ENCODE measurements around the gene SPX. TPM values are rescaled to one million over a fixed set of nuclear protein-coding genes. Genes with fewer than 3 reads are reported as not detected.
A peak's percentile ranks its signal among the peaks of the same experiment; 100 is the strongest.

SPX gene
- total and polyA plus RNA-seq, 5 donors from 2014 or later = 0.09 to 0.76 (median 0.38) TPM; not detected in 1

DNA sequence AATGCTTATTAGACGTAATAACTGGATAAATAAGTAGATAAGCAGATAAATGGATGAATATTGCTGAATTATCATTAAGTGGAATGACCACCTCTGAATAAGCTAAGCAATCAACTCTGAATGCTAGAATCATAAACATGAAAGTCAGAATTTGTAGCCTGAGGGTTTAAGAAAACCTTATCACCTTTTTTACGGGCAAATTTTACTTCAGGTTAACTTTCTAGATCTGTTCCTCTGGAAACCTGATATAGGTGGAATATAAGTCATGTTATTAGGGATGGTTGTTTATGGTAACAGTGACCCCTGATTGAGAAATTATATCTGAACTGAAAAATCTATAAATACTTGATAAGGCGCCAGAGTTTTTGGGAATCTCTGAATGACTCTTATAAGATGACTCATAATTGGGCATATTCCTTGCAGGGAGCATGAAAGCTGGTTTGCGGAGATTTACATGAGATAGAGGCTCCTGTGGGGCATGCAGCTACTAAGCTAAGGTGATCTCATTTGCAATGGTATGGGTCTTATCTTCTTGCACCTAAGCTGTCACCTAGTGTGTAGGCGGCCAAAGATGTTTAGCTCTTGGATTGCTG lies 12.1 kb downstream of the SPX start:
- DNase-seq (no peak), ATAC-seq (ENCODE audit: low read depth in 2 of 2) (no peak)
- no peaks in the 10 kb centered on the region for H3K27me3 ChIP-seq (ENCODE audit: control insufficient read depth, insufficient read depth, low read length)
- H3K36me3 Mint-ChIP-seq = no peaks in the 10 kb centered on the region
- H3K9me3 Mint-ChIP-seq = peaks cover 0 to 2% (median 0%) of the 10 kb centered on the region in 7 donors
- no peak overlapping the region for H3K4me3 Mint-ChIP-seq
- no peaks in the 10 kb centered on the region for H3K4me1 ChIP-seq (ENCODE audit: control insufficient read depth, insufficient read depth, low read length, poor library complexity, severe bottlenecking)
- H3K4me1 Mint-ChIP-seq = peaks cover 0 to 12% (median 0%) of the 10 kb centered on the region in 4 donors
- H3K4me3 ChIP-seq (ENCODE audit: low read depth, low read length) = no peak overlapping the region
- no peak overlapping the region for H3K27ac Mint-ChIP-seq
- no peaks in the 10 kb centered on the region for H3K9me3 ChIP-seq (ENCODE audit: control insufficient read depth in 2 of 2, low read length in 2 of 2)
- no peaks in the 10 kb centered on the region for H3K36me3 ChIP-seq (ENCODE audit: control insufficient read depth, insufficient read depth, low read length)
- H3K27me3 Mint-ChIP-seq = no peaks in the 10 kb centered on the region
- no peak overlapping the region for H3K27ac ChIP-seq (ENCODE audit: insufficient read depth, low read length, poor library complexity, severe bottlenecking)

DNA sequence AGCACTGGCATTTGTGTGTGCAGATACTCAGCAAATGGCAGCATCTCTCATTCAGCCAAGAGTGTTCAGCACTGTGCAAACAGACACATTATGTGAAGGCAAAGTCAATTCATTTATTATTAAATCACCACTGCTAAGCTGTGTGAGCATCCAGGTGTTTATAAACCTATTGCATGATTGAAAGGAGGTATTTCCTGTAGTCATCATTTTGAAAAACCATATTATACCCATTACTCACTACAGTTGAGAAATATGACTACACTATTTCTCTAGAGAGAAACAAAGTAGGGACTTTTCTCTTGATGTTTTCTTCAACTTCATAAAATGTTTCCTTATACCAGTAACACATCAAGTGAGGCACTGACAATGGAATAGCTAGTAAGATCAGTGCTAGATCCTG lies 13.7 kb downstream of the SPX start:
- no peaks in the 10 kb centered on the region for H3K9me3 ChIP-seq (ENCODE audit: control insufficient read depth in 2 of 2, low read length in 2 of 2)
- no peak overlapping the region for H3K27ac ChIP-seq (ENCODE audit: insufficient read depth, low read length, poor library complexity, severe bottlenecking)
- Mint-ChIP-seq H3K9me3 (peaks cover 0 to 2% (median 0%) of the 10 kb centered on the region in 7 donors), H3K27me3 (no peaks in the 10 kb centered on the region), H3K4me3 (no peak overlapping the region), H3K36me3 (no peaks in the 10 kb centered on the region), H3K4me1 (peaks cover 0 to 10% (median 0%) of the 10 kb centered on the region in 4 donors), H3K27ac (no peak overlapping the region)
- H3K27me3 ChIP-seq (ENCODE audit: control insufficient read depth, insufficient read depth, low read length) = no peaks in the 10 kb centered on the region
- ATAC-seq (ENCODE audit: low read depth in 2 of 2) (no peak), DNase-seq (peak in 1 of 3 donors; percentile 40)
- no peak overlapping the region for H3K4me3 ChIP-seq (ENCODE audit: low read depth, low read length)
- no peaks in the 10 kb centered on the region for H3K4me1 ChIP-seq (ENCODE audit: control insufficient read depth, insufficient read depth, low read length, poor library complexity, severe bottlenecking)
- no peaks in the 10 kb centered on the region for H3K36me3 ChIP-seq (ENCODE audit: control insufficient read depth, insufficient read depth, low read length)

- Mint-ChIP-seq H3K27me3 (no peaks in the 10 kb centered on the region), H3K4me3 (no peak overlapping the region), H3K27ac (no peak overlapping the region), H3K36me3 (no peaks in the 10 kb centered on the region), H3K4me1 (peaks cover 0 to 8% (median 0%) of the 10 kb centered on the region in 4 donors), H3K9me3 (peaks cover 0 to 2% (median 0%) of the 10 kb centered on the region in 7 donors)
- Histone ChIP-seq H3K9me3 (ENCODE audit: control insufficient read depth in 2 of 2, low read length in 2 of 2) (no peaks in the 10 kb centered on the region), H3K27me3 (ENCODE audit: control insufficient read depth, insufficient read depth, low read length) (peaks cover 2% of the 10 kb centered on the region), H3K27ac (ENCODE audit: insufficient read depth, low read length, poor library complexity, severe bottlenecking) (no peak overlapping the region), H3K4me1 (ENCODE audit: control insufficient read depth, insufficient read depth, low read length, poor library complexity, severe bottlenecking) (no peaks in the 10 kb centered on the region), H3K36me3 (ENCODE audit: control insufficient read depth, insufficient read depth, low read length) (no peaks in the 10 kb centered on the region), H3K4me3 (ENCODE audit: low read depth, low read length) (no peak overlapping the region)
- no peak for ATAC-seq (ENCODE audit: low read depth in 2 of 2)
- DNase-seq = no peak
These were observed 15.7 kb downstream of the SPX start for GRCh38 chr12:21541773-21542172.

- H3K27me3 Mint-ChIP-seq = no peaks in the 10 kb centered on the region
- H3K4me1 ChIP-seq (ENCODE audit: control insufficient read depth, insufficient read depth, low read length, poor library complexity, severe bottlenecking) = no peaks in the 10 kb centered on the region
- H3K27ac Mint-ChIP-seq = no peak overlapping the region
- no peaks in the 10 kb centered on the region for H3K36me3 Mint-ChIP-seq
- no peak for ATAC-seq (ENCODE audit: low read depth in 2 of 2)
- no peak overlapping the region for H3K27ac ChIP-seq (ENCODE audit: insufficient read depth, low read length, poor library complexity, severe bottlenecking)
- H3K4me3 Mint-ChIP-seq = no peak overlapping the region
- H3K4me1 Mint-ChIP-seq = peaks cover 0 to 8% (median 0%) of the 10 kb centered on the region in 4 donors
- peaks cover 2% of the 10 kb centered on the region for H3K27me3 ChIP-seq (ENCODE audit: control insufficient read depth, insufficient read depth, low read length)
- peaks cover 0 to 2% (median 0%) of the 10 kb centered on the region in 7 donors for H3K9me3 Mint-ChIP-seq
- DNase-seq = no peak
- H3K36me3 ChIP-seq (ENCODE audit: control insufficient read depth, insufficient read depth, low read length) = no peaks in the 10 kb centered on the region
- no peak overlapping the region for H3K4me3 ChIP-seq (ENCODE audit: low read depth, low read length)
- no peaks in the 10 kb centered on the region for H3K9me3 ChIP-seq (ENCODE audit: control insufficient read depth in 2 of 2, low read length in 2 of 2)
These were observed 16.3 kb downstream of the SPX start for GRCh38 chr12:21542403-21542802.

DNA sequence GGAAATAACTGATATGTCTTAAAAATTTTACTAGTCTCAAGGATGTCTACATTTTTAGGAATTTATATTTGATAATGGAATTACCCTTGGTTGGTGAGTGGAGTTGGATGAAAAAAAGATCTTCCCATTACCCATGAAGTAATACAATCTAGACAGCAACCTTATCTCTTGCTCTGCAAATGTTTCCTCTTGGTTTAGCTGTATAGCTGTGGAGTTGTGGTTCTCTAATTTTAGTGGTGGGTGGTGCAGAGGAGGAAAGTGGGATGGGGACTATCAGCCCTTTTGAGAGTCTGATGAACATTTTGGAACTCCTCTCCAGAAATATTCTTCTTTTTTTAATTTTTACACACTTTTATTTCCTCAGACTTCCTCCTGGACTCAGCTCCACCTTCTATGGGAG lies 17.1 kb downstream of the SPX start:
- peaks cover 0 to 8% (median 0%) of the 10 kb centered on the region in 4 donors for H3K4me1 Mint-ChIP-seq
- no peak overlapping the region for H3K27ac Mint-ChIP-seq
- ATAC-seq (ENCODE audit: low read depth in 2 of 2) = no peak
- H3K4me3 Mint-ChIP-seq = no peak overlapping the region
- no peaks in the 10 kb centered on the region for H3K27me3 Mint-ChIP-seq
- H3K36me3 Mint-ChIP-seq = no peaks in the 10 kb centered on the region
- Histone ChIP-seq H3K4me3 (ENCODE audit: low read depth, low read length) (no peak overlapping the region), H3K36me3 (ENCODE audit: control insufficient read depth, insufficient read depth, low read length) (no peaks in the 10 kb centered on the region), H3K4me1 (ENCODE audit: control insufficient read depth, insufficient read depth, low read length, poor library complexity, severe bottlenecking) (no peaks in the 10 kb centered on the region), H3K9me3 (ENCODE audit: control insufficient read depth in 2 of 2, low read length in 2 of 2) (no peaks in the 10 kb centered on the region), H3K27me3 (ENCODE audit: control insufficient read depth, insufficient read depth, low read length) (peaks cover 2% of the 10 kb centered on the region), H3K27ac (ENCODE audit: insufficient read depth, low read length, poor library complexity, severe bottlenecking) (no peak overlapping the region)
- no peak for DNase-seq
- peaks cover 0 to 2% (median 0%) of the 10 kb centered on the region in 7 donors for H3K9me3 Mint-ChIP-seq

DNA sequence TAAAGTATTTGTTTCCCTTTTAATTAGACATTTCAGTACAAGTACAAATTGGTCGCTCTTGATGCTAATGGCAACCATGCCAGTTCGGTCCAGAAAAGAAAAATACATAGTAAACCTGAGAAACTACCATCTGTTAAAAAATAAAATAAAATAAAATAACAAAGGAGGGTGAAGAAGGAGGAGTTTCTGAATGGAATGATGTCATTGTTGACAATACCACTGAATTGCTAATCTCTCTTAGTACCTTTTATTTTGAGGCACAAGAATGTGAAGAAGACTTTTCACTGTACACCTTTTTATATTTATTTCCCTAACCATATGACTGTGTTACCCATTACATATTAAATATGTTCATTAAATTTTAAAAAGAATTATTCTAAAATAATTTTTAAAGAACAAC lies 19.5 kb downstream of the SPX start:
- Histone ChIP-seq H3K27me3 (ENCODE audit: control insufficient read depth, insufficient read depth, low read length) (peaks cover 2% of the 10 kb centered on the region), H3K36me3 (ENCODE audit: control insufficient read depth, insufficient read depth, low read length) (no peaks in the 10 kb centered on the region), H3K4me1 (ENCODE audit: control insufficient read depth, insufficient read depth, low read length, poor library complexity, severe bottlenecking) (no peaks in the 10 kb centered on the region), H3K4me3 (ENCODE audit: low read depth, low read length) (no peak overlapping the region), H3K27ac (ENCODE audit: insufficient read depth, low read length, poor library complexity, severe bottlenecking) (no peak overlapping the region), H3K9me3 (ENCODE audit: control insufficient read depth in 2 of 2, low read length in 2 of 2) (no peaks in the 10 kb centered on the region)
- ATAC-seq (ENCODE audit: low read depth in 2 of 2) = no peak
- H3K27ac Mint-ChIP-seq = no peak overlapping the region
- no peaks in the 10 kb centered on the region for H3K4me1 Mint-ChIP-seq
- DNase-seq = no peak
- no peaks in the 10 kb centered on the region for H3K36me3 Mint-ChIP-seq
- no peaks in the 10 kb centered on the region for H3K27me3 Mint-ChIP-seq
- peaks cover 0 to 2% (median 0%) of the 10 kb centered on the region in 7 donors for H3K9me3 Mint-ChIP-seq
- H3K4me3 Mint-ChIP-seq = no peak overlapping the region

- no peaks in the 10 kb centered on the region for H3K36me3 Mint-ChIP-seq
- peaks cover 0 to 2% (median 0%) of the 10 kb centered on the region in 7 donors for H3K9me3 Mint-ChIP-seq
- H3K36me3 ChIP-seq (ENCODE audit: control insufficient read depth, insufficient read depth, low read length) = no peaks in the 10 kb centered on the region
- no peak for ATAC-seq (ENCODE audit: low read depth in 2 of 2)
- H3K27ac ChIP-seq (ENCODE audit: insufficient read depth, low read length, poor library complexity, severe bottlenecking) = no peak overlapping the region
- no peaks in the 10 kb centered on the region for H3K4me1 ChIP-seq (ENCODE audit: control insufficient read depth, insufficient read depth, low read length, poor library complexity, severe bottlenecking)
- no peak for DNase-seq
- no peaks in the 10 kb centered on the region for H3K4me1 Mint-ChIP-seq
- H3K4me3 Mint-ChIP-seq = no peak overlapping the region
- no peak overlapping the region for H3K27ac Mint-ChIP-seq
- H3K9me3 ChIP-seq (ENCODE audit: control insufficient read depth in 2 of 2, low read length in 2 of 2) = no peaks in the 10 kb centered on the region
- H3K4me3 ChIP-seq (ENCODE audit: low read depth, low read length) = no peak overlapping the region
- H3K27me3 Mint-ChIP-seq = no peaks in the 10 kb centered on the region
- peaks cover 2% of the 10 kb centered on the region for H3K27me3 ChIP-seq (ENCODE audit: control insufficient read depth, insufficient read depth, low read length)
These were observed 20.6 kb downstream of the SPX start for GRCh38 chr12:21546716-21547115.

DNA sequence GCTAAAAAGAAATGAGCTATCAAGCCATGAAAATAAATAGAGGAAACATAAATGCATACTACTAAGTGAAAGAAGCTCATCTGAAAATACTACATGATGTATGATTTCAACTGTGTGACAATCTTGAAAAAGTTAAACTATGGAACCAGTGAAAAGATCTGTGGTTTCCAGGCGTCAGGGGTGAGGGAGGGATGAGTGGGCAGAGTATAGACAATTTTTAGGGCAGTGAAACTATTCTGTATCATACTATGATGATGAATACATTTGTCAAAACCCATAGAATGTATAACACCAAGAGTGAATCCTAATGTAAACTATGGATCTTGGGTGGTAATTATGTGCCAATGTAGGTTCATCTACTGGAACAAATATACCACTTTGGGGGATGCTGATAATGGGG lies 21.3 kb downstream of the SPX start:
- H3K27ac ChIP-seq (ENCODE audit: insufficient read depth, low read length, poor library complexity, severe bottlenecking) = no peak overlapping the region
- ATAC-seq (ENCODE audit: low read depth in 2 of 2) (no peak), DNase-seq (no peak)
- Mint-ChIP-seq H3K9me3 (peaks cover 0 to 2% (median 0%) of the 10 kb centered on the region in 7 donors), H3K4me3 (no peak overlapping the region), H3K36me3 (no peaks in the 10 kb centered on the region), H3K4me1 (no peaks in the 10 kb centered on the region), H3K27me3 (no peaks in the 10 kb centered on the region), H3K27ac (no peak overlapping the region)
- no peaks in the 10 kb centered on the region for H3K9me3 ChIP-seq (ENCODE audit: control insufficient read depth in 2 of 2, low read length in 2 of 2)
- no peaks in the 10 kb centered on the region for H3K4me1 ChIP-seq (ENCODE audit: control insufficient read depth, insufficient read depth, low read length, poor library complexity, severe bottlenecking)
- no peak overlapping the region for H3K4me3 ChIP-seq (ENCODE audit: low read depth, low read length)
- H3K27me3 ChIP-seq (ENCODE audit: control insufficient read depth, insufficient read depth, low read length) = peaks cover 2% of the 10 kb centered on the region
- H3K36me3 ChIP-seq (ENCODE audit: control insufficient read depth, insufficient read depth, low read length) = no peaks in the 10 kb centered on the region

Data from CD4-positive, CD25-positive, alpha-beta regulatory T cell (primary cell).